ENCODE measurements around the gene SLC35A5. TPM values are rescaled to one million over a fixed set of nuclear protein-coding genes. Genes with fewer than 3 reads are reported as not detected.

The SLC35A5 gene
- total RNA-seq, 1 experiment from 2014 or later: 37.8 TPM

DNA sequence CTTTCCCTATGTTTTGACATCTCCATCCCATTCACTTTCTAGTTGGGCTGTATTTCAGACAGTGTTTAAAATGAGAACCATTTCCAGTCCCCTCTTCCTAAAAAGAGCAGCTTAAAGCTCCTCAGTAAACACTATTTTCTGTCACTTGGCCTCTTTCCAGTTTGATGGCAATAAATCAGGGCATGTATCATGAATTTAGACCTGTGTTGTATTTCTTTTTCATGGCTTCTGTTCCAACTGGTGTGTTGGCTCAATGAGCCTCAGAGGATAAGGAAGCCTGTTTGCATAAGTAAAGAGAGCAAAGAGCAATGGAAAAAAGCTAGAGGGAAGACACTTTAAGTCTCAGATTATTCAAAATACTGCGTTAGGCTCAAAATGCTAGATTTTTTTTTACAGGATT, 71.9 kb downstream of the SLC35A5 start:
- BruUV-seq (replicated peaks): no TSS peak
- H3K9me3 ChIP-seq (ENCODE audit: control insufficient read depth, insufficient read depth, low read depth, low read length): no peaks in the 10 kb centered on the region
- ATAC-seq (no peak), DNase-seq (ENCODE audit: low read depth, low spot score) (no peak)
- H3K4me3 ChIP-seq (ENCODE audit: low read depth in 2 of 2, low read length in 2 of 2): no peak overlapping the region
- CTCF ChIA-PET: no interaction called here
- POLR2A ChIA-PET: no interaction called here
- no peaks in the 10 kb centered on the region for H3K4me1 ChIP-seq (ENCODE audit: control insufficient read depth, insufficient read depth, low read length)
- H3K27me3 ChIP-seq (ENCODE audit: control insufficient read depth, insufficient read depth, low read length): peaks cover 5% of the 10 kb centered on the region
- in situ Hi-C loops (cut with HindIII; ENCODE audit: low pct_unique_long_range_greater_than_20kb, low sequenced_read_pairs): loop anchor here (25.0 kb wide), 1 partner anchor 354 kb away; the partner anchor contains the start of genes CD200R1 and GTPBP8
- H3K27ac ChIP-seq (ENCODE audit: low read length): no peak overlapping the region
- no peaks in the 10 kb centered on the region for H3K36me3 ChIP-seq (ENCODE audit: control insufficient read depth, insufficient read depth, low read length)
- intact Hi-C loops (cut with micrococcal nuclease; ENCODE audit: unreplicated experiment): no loop called here
- TF ChIP-seq, protein P1, sequence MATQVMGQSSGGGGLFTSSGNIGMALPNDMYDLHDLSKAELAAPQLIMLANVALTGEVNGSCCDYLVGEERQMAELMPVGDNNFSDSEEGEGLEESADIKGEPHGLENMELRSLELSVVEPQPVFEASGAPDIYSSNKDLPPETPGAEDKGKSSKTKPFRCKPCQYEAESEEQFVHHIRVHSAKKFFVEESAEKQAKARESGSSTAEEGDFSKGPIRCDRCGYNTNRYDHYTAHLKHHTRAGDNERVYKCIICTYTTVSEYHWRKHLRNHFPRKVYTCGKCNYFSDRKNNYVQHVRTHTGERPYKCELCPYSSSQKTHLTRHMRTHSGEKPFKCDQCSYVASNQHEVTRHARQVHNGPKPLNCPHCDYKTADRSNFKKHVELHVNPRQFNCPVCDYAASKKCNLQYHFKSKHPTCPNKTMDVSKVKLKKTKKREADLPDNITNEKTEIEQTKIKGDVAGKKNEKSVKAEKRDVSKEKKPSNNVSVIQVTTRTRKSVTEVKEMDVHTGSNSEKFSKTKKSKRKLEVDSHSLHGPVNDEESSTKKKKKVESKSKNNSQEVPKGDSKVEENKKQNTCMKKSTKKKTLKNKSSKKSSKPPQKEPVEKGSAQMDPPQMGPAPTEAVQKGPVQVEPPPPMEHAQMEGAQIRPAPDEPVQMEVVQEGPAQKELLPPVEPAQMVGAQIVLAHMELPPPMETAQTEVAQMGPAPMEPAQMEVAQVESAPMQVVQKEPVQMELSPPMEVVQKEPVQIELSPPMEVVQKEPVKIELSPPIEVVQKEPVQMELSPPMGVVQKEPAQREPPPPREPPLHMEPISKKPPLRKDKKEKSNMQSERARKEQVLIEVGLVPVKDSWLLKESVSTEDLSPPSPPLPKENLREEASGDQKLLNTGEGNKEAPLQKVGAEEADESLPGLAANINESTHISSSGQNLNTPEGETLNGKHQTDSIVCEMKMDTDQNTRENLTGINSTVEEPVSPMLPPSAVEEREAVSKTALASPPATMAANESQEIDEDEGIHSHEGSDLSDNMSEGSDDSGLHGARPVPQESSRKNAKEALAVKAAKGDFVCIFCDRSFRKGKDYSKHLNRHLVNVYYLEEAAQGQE (IDR thresholded peaks at IDR 0.05; ENCODE audit: insufficient read depth in 1 of 2, low read depth in 2 of 2, low read length in 1 of 2): no peak
- TF ChIP-seq, protein P2, sequence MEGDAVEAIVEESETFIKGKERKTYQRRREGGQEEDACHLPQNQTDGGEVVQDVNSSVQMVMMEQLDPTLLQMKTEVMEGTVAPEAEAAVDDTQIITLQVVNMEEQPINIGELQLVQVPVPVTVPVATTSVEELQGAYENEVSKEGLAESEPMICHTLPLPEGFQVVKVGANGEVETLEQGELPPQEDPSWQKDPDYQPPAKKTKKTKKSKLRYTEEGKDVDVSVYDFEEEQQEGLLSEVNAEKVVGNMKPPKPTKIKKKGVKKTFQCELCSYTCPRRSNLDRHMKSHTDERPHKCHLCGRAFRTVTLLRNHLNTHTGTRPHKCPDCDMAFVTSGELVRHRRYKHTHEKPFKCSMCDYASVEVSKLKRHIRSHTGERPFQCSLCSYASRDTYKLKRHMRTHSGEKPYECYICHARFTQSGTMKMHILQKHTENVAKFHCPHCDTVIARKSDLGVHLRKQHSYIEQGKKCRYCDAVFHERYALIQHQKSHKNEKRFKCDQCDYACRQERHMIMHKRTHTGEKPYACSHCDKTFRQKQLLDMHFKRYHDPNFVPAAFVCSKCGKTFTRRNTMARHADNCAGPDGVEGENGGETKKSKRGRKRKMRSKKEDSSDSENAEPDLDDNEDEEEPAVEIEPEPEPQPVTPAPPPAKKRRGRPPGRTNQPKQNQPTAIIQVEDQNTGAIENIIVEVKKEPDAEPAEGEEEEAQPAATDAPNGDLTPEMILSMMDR (IDR thresholded peaks at IDR 0.05): no peak
- no peak for TF ChIP-seq SIN3A (IDR thresholded peaks at IDR 0.05; ENCODE audit: borderline replicate concordance, insufficient read depth, low read depth, low read length)
- TF ChIP-seq TCF7L2 (IDR thresholded peaks at IDR 0.05; ENCODE audit: low read depth, low read length): no peak
- no peak for TF ChIP-seq POLR2AphosphoS5 (IDR thresholded peaks at IDR 0.05; ENCODE audit: low read depth, low read length)

DNA sequence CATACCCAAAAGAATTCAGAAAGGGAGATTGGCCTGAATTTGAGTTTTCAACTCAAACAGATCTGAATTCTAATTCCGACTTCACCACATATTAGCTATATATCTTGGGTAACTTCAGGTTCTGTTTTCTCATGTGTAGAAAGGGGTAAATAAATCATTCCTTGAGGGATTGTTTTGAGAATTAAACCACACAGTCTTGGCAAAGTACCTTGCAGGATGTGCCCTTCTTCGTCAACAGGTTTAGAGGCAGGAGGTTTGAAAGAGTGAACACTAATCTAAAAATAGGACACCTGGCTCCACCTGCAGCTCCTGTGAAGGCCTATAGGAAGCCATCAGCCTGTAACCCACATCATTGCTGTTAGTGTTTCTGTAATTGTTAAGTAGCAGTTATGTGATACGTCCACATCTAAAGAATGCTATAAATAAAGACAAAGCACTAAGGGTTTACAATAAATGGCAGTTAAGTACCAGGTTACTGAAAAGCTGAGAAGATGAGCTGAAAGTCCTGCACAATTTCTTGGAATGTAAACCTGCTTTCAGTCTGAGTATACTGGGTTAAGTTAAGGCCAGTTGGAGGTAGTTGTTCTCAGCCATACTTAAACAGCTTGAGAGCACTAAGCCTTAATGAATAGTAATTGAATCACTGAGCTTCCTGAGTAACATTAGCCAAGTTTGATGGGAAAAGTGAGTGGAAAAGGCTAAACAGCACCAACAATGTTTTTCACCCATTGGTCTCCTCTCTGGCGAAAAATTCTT, 73.1 kb downstream of the SLC35A5 start:
- CTCF ChIA-PET: no interaction called here
- Histone ChIP-seq H3K4me1 (ENCODE audit: control insufficient read depth, insufficient read depth, low read length) (no peaks in the 10 kb centered on the region), H3K36me3 (ENCODE audit: control insufficient read depth, insufficient read depth, low read length) (no peaks in the 10 kb centered on the region), H3K4me3 (ENCODE audit: low read depth in 2 of 2, low read length in 2 of 2) (no peak overlapping the region), H3K27ac (ENCODE audit: low read length) (no peak overlapping the region), H3K27me3 (ENCODE audit: control insufficient read depth, insufficient read depth, low read length) (peaks cover 6% of the 10 kb centered on the region), H3K9me3 (ENCODE audit: control insufficient read depth, insufficient read depth, low read depth, low read length) (no peaks in the 10 kb centered on the region)
- in situ Hi-C loops (cut with HindIII; ENCODE audit: low pct_unique_long_range_greater_than_20kb, low sequenced_read_pairs): loop anchor here (25.0 kb wide), 1 partner anchor 352 kb away; the partner anchor contains the start of genes CD200R1 and GTPBP8
- POLR2A ChIA-PET: no interaction called here
- BruUV-seq (replicated peaks): no TSS peak
- DNase-seq (ENCODE audit: low read depth, low spot score) (no peak), ATAC-seq (no peak)
- intact Hi-C loops (cut with micrococcal nuclease; ENCODE audit: unreplicated experiment): no loop called here
- TF ChIP-seq, protein P1 (IDR thresholded peaks at IDR 0.05; ENCODE audit: insufficient read depth in 1 of 2, low read depth in 2 of 2, low read length in 1 of 2): no peak
- TF ChIP-seq POLR2AphosphoS5 (IDR thresholded peaks at IDR 0.05; ENCODE audit: low read depth, low read length) (no peak), TCF7L2 (IDR thresholded peaks at IDR 0.05; ENCODE audit: low read depth, low read length) (no peak), SIN3A (IDR thresholded peaks at IDR 0.05; ENCODE audit: borderline replicate concordance, insufficient read depth, low read depth, low read length) (no peak)
- TF ChIP-seq, protein P2 (IDR thresholded peaks at IDR 0.05): no peak
